ENCODE results near the gene CFAP45.

Gene CFAP45

GRCh38 chr1:159936273-159936904, 36.4 kb upstream of the CFAP45 start:
- DNase-seq: peak; percentile 94

DNA sequence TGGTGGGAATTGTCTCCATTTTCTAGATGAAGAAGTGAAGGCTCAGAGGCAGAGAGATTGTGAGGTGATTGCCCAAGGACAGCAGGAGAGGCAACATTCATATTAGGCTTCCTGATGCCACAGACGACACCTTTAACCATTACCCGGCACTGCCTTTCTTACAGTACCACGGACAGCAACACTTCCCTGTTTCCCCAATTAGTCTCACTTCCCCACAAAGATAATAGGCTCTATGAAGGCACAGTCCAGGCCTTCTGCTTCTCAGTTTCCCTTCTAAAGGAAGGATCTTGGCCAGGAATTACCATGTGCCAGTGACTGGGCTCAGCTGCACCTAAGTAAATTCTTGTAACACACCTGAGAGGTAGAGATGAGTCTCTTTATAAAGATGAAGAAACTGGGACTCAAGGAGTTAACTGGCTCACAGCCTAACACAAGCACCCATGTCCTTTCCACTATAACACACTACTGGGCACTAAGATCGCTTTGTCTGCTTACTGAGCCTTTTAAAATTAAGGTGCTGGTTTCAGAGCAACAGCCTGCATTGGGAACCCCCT, 35.8 kb upstream of the CFAP45 start:
- DNase-seq: no peak

GRCh38 chr1:159935305-159935704, 35.3 kb upstream of the CFAP45 start:
- no peak for DNase-seq

GRCh38 chr1:159934136-159935039, 34.4 kb upstream of the CFAP45 start:
- DNase-seq: no peak

DNA sequence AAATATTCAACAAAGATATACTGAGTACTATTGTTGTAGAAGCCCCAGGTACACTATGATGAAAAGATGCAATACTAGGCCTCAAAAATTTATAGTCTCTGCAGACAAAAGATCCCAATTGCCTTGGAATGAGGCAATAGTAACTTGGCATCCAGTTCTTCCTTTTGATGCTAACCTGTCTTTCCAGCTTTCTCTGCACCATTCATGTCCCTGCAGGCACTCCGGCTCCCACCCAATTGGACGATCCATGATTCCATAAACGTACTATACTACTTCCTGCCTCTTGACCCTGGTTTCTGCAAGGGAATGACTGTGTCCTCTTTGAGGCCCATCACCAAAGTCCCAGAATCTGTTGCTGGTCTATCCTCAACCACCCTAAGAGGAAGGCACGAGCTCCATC, 33.4 kb upstream of the CFAP45 start:
- DNase-seq: no peak

GRCh38 chr1:159932296-159933285, 32.6 kb upstream of the CFAP45 start:
- DNase-seq: no peak

DNA sequence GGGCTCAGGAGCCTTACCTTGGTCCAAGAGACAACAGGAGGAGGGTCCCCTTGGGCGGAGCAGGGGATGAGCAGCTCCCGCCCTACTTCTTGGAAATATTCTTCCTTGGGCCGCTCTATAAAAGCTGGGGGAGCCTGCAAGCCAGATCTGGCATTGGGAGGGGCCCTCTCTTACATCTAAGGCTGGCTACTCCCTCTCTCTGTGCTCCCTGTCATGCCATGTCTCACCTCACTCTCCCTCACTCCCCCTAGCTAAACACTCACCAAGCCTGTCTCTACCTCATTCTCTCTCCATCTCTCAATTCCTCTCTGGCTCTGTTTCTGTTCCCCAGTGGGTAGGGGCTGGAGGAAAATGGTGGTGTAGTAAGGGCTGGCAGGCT, 31.8 kb upstream of the CFAP45 start:
- no peak for DNase-seq

- DNase-seq: no peak
Observed at GRCh38 chr1:159931101-159931794, 31.3 kb upstream of the CFAP45 start.

DNA sequence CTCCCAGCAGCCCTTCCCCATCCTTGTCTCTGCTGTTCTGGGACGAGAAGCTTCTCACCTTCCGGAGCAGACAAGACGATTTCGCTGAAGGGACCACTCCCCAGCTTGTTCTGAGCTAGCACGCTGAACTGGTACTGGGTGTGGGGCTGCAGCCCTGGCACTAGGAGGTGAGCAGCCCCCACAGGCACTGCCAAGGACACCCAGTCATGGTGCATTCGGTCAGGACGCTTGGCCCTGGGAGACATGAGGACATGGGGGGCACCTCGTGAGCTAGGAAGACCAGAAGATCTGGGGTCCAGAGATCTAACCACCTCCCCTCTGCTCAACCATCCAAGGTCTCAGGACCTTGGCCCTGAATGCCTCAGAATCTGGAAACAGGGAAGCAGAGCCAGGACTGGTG, 30.7 kb upstream of the CFAP45 start:
- no peak for DNase-seq

- no peak for DNase-seq
Observed at GRCh38 chr1:159930216-159930615, 30.3 kb upstream of the CFAP45 start.

GRCh38 chr1:159929155-159930051, 29.4 kb upstream of the CFAP45 start:
- no peak for DNase-seq

- DNase-seq: no peak
Observed at GRCh38 chr1:159928491-159929050, 28.6 kb upstream of the CFAP45 start.

- no peak for DNase-seq
Observed at GRCh38 chr1:159927849-159928431, 28.0 kb upstream of the CFAP45 start.

DNA sequence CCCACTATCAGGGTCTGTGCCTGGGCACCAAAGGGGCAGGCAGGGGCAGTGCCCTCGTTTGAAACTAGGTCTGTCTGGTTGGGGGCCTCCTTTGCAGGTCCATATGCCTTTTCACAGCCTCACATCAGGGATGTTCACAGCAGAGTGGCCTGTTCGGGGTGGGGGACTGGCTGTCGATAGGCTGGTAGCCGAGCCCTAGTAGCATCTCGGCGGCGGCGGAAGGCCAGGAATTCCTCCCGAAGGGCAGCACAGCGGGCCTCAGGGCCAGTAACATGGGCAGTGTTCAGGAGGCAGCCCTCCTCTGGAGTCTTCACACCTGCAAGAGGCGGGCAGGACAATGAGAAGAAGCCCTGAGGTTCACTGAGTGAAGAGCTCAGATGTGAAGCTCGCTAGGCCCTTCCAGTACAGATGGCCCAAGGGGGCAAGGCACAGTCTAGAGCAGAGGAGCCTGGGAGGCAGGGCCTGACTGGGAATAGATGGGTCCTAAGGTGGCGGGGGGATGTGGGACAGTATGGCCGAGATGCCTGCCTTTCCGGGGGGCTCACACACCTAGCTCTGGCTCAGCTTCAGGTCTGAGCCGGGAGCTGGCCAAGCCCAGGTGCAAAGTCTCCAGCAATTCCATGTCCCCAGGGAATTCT, 27.4 kb upstream of the CFAP45 start:
- no peak for DNase-seq

- no peak for DNase-seq
Observed at GRCh38 chr1:159925719-159926078, 25.7 kb upstream of the CFAP45 start.

DNA sequence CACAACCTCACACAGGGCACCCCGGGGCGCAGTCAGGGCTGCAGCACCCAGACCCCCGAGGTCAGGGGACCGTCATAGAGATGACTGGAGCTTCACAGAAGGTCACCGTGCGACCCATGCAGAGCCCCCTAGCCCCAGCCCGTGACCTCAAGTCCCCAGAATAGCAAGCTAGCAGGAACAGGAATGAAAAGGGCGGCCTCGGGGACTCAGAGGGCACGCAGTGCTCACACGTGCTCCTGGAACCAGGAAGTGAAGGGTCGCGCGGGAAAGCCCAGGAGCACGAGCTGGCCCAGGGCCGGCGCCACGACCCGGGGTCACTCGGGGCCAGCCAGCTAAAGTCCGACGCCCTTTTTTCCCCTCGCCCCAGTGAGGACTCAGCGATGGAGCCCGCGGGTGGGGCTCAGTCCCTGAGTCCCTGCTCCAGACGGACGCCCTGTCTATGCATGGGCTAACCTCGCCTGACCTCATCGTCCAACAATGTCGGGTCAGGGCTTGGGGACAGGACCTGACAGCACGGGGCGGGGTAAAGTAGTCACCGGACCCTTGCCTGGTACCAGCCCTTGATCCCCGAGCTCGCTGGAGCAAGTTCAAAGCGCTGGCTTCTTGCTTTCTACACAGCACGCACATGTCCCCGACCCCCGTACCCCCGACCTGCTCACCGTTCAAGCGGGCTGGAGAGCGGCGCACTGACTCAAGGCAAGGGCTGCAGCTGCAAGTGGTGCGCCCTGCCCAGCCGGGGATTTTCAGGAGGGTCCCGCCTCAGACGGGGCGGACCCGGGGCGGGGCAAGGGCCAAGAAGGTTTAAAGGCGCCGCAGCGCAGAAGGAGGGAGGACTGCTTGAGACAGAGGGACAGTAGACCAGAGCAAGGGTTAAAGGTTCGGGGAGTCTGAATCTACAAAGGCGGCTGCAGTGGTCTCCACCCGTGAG, 25.1 kb upstream of the CFAP45 start, which contains the start of gene TAGLN2:
Gene TAGLN2 (minus strand): TSS at position 717 of the 928 bp plus-strand sequence. CDS start 4,998 bp downstream, outside the sequence.
- peak; percentile 96 for DNase-seq

- peak; percentile 87 for DNase-seq
Observed at GRCh38 chr1:159924025-159924790, 24.2 kb upstream of the CFAP45 start.

Measured in activated effector memory CD4-positive, alpha-beta T cell treated with anti-CD3 and anti-CD28 coated beads, Interleukin-2, amount 50 U/mL, for 16 hours (primary cell).